Muscle of back (tissue), 13 donors: ENCODE results near the gene FAM131A. TPM values are rescaled to one million over a fixed set of nuclear protein-coding genes. Genes with fewer than 3 reads are reported as not detected.

Experiments used
- DNase-seq, 3 donors: peaks; one replicate each; pipeline versions ENCODE4 v3.0.0 to v3.0.0-alpha.2; 2013
- long read RNA-seq, 9 donors: transcript quantifications; one replicate each; lab custom pipeline, GENCODE V29; 2026
- polyA plus RNA-seq, 10 donors: library from polyadenylated mRNA; unstranded; fragments of 120-200 nt; gene quantifications; one replicate each; pipeline ENCODE4 v1.2.1, GENCODE V29; 2013; ENCODE audit not compliant: insufficient read length in 10 of 10

The FAM131A gene, protein sequence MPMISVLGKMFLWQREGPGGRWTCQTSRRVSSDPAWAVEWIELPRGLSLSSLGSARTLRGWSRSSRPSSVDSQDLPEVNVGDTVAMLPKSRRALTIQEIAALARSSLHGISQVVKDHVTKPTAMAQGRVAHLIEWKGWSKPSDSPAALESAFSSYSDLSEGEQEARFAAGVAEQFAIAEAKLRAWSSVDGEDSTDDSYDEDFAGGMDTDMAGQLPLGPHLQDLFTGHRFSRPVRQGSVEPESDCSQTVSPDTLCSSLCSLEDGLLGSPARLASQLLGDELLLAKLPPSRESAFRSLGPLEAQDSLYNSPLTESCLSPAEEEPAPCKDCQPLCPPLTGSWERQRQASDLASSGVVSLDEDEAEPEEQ
- 10 to 100 TPM in 7 of 10 donors, 1 to 10 TPM in 3; 8.4 to 13.3 (median 10.7) TPM for polyA plus RNA-seq
- long read RNA-seq, donor 1, partial matches to known transcripts: 0 of 6 reads
- long read RNA-seq, donor 1, other reads (novel, unspliced or antisense): 0 of 6 reads
- long read RNA-seq, donor 2, partial matches to known transcripts: 0 of 2 reads
- long read RNA-seq, donor 2, other reads (novel, unspliced or antisense): 0 of 2 reads
- long read RNA-seq, donor 3: 0 reads
- long read RNA-seq, donor 4, partial matches to known transcripts: 7 of 7 reads
- long read RNA-seq, donor 4, other reads (novel, unspliced or antisense): 0 of 7 reads
- long read RNA-seq, donor 5, partial matches to known transcripts: 0 of 4 reads
- long read RNA-seq, donor 5, other reads (novel, unspliced or antisense): 0 of 4 reads
- long read RNA-seq, donor 6, transcript FAM131A-207 (7 exons, 1,335 nt): major isoform, 6 of 8 reads
- long read RNA-seq, donor 6, partial matches to known transcripts: 0 of 8 reads
- long read RNA-seq, donor 6, other reads (novel, unspliced or antisense): 0 of 8 reads
- long read RNA-seq, donor 7, partial matches to known transcripts: 0 of 5 reads
- long read RNA-seq, donor 7, other reads (novel, unspliced or antisense): 0 of 5 reads
- long read RNA-seq, donor 8, partial matches to known transcripts: 0 of 4 reads
- long read RNA-seq, donor 8, other reads (novel, unspliced or antisense): 0 of 4 reads
- long read RNA-seq, donor 9, partial matches to known transcripts: 0 of 1 reads
- long read RNA-seq, donor 9, other reads (novel, unspliced or antisense): 0 of 1 reads

DNA sequence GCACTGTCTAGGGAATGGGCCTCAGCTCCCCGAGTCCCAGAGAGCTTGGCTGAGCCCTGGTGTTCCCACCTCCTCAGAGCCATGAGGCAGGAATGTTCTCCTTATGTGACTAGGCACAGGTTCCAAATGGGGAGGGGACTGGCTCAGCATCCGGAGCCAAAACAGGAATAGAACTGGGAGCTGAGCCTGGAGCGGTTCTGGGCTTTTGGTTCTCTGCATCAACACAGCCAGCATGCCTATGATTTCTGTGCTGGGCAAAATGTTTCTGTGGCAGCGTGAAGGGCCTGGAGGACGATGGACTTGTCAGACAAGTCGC lies at the start of gene FAM131A:
FAM131A (plus strand) TSS at position 202 of the 316 bp plus-strand sequence; CDS start at position 233, 31 bp downstream.
- DNase-seq: peak; percentile 49 to 92 (median 88)

DNA sequence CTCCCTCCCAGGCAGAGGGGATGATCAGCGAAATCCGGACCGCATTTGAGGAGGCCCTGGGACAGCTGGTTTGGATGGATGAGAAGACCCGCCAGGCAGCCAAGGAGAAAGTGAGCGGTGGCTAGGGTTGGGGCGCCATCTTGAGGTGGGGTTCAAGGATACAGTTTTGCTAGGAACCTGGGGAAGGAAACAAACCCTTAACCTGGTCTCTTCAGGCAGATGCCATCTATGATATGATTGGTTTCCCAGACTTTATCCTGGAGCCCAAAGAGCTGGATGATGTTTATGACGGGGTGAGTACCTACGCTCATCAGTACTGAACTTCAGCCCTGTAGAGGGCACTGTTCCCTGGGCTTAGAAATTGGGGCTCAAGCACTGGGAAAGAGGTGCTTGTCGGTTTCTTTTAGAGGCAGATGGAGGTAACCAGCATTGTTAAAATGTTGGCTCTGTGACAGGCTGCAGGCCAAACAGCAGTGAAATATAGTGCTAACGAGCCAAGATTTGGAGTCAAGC lies 47.9 kb upstream of the FAM131A start:
- DNase-seq: peak in 2 of 3 donors; percentile 15 to 34

DNA sequence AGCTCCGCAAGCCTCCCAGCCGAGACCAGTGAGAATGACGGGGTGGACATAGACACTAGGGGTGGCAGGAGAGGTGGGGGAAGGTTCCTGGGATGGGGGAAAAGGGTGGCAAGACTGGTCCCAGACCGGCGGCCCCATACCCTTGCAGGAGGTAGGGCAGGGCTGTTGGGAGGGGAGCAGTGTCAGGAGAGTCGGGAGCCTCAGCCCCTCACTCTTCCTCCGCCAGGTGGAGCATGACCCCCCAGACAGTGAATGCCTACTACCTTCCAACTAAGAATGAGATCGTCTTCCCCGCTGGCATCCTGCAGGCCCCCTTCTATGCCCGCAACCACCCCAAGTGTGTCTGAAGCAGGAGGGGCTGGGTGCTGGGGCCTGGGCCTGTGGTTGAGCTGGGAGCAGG lies 47.1 kb upstream of the FAM131A start:
- no peak for DNase-seq

DNA sequence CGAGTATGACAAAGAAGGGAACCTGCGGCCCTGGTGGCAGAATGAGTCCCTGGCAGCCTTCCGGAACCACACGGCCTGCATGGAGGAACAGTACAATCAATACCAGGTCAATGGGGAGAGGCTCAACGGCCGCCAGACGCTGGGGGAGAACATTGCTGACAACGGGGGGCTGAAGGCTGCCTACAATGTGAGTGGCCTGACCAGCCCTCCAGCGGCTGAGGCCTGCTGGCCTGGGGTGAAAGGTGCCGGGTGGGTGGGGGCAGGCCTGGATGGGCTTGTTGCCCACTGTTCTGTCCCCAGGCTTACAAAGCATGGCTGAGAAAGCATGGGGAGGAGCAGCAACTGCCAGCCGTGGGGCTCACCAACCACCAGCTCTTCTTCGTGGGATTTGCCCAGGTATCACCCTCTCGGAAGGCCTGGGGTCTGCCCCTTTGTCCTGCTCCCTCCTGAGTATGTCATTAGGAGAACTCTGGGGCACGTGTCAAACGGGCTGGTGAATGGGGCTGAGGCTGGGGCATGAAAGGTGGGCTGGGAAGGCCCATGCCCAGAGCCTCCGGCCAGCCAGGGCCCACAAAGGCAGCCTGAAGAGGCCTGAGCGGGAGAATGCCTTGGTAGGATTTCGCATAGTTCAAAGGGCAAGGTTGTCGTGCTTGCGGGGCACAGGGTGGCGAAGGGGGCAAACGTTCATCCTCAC lies 46.2 kb upstream of the FAM131A start:
- DNase-seq: no peak

DNA sequence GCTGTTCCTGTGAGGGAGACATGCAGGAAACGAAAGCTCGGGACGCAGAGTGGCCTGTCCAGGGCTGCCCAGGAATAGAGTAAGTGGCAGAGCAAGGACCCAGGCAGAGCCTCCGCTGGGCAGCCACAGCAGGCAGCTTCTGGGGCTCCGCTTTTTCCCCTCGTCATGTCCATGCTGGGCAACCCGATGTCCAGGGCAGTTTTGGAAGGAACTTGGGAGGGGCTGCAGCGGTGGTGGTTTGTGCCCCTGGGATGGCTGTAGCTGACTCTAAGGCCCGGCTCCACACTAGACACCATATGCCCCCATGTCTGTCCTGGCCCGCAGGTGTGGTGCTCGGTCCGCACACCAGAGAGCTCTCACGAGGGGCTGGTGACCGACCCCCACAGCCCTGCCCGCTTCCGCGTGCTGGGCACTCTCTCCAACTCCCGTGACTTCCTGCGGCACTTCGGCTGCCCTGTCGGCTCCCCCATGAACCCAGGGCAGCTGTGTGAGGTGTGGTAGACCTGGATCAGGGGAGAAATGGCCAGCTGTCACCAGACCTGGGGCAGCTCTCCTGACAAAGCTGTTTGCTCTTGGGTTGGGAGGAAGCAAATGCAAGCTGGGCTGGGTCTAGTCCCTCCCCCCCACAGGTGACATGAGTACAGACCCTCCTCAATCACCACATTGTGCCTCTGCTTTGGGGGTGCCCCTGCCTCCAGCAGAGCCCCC lies 45.5 kb upstream of the FAM131A start:
- DNase-seq: no peak

DNA sequence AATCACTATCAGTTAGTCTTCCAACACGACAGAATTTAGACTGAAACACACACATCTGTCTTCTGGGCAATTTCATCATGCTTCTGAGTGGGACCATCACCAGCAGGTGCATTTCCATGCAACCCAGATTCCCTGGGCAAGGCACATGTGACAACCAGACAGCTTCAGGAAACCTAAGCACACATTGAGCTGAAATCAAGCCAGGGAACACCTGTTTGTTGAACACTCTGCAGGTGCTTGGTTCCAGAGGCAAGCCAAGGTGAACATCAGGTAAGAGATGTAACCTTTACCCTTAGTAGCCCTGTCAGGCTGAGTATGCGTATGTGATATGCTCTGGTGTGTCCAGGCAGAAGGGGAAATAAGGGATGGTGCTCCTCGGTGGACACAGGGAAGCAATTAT lies 41.6 kb upstream of the FAM131A start:
- no peak for DNase-seq

DNA sequence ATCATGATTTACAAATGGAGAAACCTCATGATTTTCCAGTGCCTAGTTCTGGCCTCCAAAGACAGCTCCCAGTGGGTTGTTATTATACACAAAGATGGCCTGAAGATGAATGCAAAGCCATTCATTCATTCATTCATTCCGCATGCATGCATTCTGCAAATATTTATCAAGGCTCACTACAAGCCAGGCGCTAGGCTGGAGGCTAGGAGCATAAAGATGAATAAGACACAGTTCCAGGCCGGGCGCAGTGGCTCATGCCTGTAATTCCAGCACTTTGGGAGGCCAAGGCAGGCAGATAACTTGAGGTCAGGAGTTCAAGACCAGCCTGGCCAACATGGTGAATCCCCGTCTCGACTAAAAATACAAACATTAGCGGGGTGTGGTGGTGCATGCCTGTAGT lies 40.8 kb upstream of the FAM131A start:
- no peak for DNase-seq

DNA sequence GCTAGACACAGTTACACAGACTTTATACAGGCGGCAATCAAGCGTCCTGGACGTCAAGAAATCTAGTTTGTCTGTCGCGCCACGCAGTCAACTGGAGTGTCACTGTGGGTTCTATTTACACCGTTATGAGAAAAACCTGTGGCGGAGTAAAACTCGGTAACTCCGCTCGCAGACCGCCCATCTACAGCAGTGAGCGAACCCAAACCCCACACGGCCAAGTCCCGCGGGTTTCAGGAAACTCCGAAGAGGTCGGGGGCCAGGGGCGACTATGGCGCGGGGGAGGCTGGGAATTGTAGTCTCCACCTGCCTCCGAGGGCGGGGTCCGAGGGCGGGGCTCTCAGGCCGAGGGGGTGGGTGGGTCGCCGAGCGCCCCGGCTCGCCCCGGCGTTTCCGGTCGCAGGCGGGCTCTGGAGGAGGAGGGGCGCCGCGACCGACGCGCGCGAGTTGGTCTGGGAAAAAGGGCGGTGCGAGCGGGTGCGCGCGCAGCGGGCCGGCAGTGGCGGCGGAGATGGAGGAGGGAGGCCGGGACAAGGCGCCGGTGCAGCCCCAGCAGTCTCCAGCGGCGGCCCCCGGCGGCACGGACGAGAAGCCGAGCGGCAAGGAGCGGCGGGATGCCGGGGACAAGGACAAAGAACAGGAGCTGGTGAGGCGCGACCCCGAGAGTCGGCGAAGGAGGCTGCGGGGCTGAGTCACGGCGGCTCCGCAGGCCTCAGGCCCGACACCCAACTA lies 38.5 kb upstream of the FAM131A start, which contains the start of gene PSMD2:
PSMD2 (plus strand) TSS at position 483 of the 729 bp plus-strand sequence; CDS start at position 509, 26 bp downstream.
- peak; percentile 97 to 98 (median 97) for DNase-seq

DNA sequence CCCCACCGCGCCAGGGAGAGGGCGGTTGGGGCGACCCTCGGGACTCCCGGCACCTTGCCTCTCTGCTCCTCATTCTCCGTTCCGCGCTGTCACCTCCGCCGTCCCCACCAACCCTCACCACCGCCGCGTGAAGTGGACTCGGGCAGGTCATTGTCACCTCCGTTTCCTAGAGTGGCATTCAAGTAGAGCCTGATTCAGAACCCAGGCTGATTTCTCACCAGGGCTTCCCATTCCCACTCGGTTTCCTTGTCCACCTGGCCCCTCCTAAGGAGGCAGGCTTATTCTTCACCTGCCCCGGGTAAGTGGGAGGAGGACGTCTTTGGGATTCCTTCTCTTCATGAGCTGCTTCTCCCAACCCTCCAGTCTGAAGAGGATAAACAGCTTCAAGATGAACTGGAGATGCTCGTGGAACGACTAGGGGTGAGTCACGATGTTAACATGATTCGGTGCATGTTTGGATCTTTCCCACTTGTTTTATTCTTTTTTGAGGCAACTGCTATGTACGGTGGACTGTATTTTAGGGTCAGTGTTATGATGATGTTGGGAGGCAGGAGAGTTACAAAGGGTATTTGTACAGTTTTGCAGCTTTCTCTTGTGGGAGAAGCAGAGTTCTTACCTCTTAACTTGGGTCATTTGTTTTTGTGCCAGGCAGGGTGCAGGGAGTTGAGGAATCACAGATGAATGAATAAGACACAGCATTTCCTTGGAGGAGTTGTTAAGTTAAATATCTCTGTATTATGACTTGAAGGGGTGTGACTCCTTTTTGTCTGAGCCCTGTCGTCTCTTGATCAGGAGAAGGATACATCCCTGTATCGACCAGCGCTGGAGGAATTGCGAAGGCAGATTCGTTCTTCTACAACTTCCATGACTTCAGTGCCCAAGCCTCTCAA lies 37.7 kb upstream of the FAM131A start:
- no peak for DNase-seq

DNA sequence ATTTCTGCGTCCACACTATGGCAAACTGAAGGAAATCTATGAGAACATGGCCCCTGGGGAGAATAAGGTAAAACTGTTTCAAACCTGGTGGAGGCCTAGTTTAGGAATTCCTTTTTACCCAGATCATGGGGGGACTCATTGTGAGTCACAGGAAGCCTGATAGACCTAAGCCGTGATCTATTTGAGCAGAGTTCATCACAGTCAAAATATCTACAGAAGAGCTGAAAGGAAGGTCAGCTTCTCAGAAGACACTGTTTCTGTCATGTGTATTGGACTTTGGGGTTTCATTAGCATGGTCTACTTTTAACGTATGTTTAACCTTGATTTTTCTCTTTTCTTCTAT lies 37.1 kb upstream of the FAM131A start:
- DNase-seq: no peak

DNA sequence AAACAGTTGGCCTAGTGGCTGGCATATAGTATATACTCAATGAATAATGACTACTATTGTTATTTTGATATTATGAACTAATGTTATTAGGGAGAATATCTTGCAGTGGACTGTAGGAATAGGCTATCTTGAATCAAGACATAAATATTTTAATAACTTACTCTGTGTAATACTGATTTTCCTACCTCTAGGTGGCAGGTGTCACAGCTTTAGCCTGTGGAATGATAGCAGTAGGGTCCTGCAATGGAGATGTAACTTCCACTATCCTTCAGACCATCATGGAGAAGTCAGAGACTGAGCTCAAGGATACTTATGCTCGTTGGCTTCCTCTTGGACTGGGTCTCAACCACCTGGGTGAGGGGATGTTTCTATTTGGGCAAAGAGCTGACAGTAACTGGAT lies 31.8 kb upstream of the FAM131A start:
- DNase-seq: no peak

DNA sequence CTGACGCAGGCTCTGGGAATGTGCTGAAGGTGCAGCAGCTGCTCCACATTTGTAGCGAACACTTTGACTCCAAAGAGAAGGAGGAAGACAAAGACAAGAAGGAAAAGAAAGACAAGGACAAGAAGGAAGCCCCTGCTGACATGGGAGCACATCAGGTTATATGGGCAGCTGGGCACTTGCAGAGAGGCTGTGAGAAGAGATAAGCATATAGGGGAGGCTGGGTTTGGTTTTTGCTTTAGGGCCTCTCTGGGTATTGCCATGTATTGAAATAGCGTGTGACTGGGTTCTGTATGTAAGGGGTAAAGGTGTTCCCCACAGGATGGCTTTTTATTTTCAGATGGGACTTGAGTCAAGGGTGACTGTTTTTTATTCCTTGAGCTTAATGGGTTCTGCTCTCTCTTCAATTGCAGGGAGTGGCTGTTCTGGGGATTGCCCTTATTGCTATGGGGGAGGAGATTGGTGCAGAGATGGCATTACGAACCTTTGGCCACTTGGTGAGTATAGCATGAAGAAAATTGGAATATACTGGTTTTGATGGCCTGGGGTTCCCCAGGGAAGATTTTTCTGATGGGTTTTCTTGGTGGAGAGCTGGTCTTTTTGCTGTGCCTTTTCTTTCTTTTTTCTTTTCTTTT lies 30.9 kb upstream of the FAM131A start:
- DNase-seq: no peak

DNA sequence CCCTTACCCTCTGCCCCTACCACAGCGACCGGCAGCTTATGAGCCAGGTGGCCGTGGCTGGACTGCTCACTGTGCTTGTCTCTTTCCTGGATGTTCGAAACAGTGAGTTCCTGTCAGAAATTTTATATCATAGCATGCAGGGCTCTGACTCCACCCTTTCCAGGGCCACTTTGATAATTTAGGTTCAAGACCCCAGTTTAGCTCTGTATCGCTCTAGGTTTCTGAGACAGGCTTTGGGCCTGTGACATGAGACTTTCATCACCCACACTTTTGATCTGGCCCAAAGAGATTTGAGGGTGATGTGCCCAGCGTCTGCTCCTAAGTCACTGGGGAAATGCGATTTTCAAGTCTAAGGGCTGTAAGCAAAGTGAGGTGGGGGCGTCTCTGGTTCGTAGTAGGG lies 29.5 kb upstream of the FAM131A start:
- DNase-seq: no peak

DNA sequence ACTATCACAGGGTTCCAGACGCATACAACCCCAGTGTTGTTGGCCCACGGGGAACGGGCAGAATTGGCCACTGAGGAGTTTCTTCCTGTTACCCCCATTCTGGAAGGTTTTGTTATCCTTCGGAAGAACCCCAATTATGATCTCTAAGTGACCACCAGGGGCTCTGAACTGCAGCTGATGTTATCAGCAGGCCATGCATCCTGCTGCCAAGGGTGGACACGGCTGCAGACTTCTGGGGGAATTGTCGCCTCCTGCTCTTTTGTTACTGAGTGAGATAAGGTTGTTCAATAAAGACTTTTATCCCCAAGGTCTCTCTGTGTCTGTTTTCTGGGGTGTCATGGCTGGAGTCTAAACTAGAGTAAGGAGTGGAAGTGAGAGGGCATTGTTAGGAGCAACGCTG lies 28.7 kb upstream of the FAM131A start:
- no peak for DNase-seq

DNA sequence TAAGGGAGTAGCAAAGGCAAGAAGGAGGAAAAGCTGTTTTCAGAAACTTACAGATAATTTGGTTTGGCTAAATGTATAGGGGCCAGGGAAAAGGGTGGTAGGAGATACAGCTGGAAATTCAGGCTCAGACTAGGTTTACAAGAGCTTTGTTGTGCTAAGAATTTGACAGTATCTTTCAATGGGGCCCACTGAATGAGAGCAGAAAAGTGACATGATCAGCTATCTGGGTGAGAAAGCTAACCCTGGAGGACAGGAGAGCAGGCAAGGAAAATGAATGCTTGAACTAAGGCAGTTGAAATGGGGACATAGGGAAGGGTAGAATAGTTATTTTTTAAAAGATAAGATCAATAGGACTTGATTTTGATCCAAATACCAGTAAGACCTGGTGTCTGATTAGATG lies 25.8 kb upstream of the FAM131A start:
- DNase-seq: no peak

DNA sequence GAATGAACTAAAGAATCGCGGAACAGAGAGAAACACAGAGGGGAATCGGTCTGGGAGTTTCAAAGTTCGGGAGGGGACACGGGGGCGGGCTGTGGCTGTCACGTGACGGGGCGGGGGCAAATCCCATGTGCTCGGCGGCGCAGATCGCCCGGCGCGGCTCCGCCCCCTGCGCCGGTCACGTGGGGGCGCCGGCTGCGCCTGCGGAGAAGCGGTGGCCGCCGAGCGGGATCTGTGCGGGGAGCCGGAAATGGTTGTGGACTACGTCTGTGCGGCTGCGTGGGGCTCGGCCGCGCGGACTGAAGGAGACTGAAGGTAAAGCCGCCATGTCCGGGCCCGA lies 23.1 kb upstream of the FAM131A start, which contains the start of gene EIF4G1:
EIF4G1 (plus strand) TSS at position 244 of the 337 bp plus-strand sequence. CDS start 1,191 bp downstream, outside the sequence.
- peak; percentile 94 to 97 (median 97) for DNase-seq

DNA sequence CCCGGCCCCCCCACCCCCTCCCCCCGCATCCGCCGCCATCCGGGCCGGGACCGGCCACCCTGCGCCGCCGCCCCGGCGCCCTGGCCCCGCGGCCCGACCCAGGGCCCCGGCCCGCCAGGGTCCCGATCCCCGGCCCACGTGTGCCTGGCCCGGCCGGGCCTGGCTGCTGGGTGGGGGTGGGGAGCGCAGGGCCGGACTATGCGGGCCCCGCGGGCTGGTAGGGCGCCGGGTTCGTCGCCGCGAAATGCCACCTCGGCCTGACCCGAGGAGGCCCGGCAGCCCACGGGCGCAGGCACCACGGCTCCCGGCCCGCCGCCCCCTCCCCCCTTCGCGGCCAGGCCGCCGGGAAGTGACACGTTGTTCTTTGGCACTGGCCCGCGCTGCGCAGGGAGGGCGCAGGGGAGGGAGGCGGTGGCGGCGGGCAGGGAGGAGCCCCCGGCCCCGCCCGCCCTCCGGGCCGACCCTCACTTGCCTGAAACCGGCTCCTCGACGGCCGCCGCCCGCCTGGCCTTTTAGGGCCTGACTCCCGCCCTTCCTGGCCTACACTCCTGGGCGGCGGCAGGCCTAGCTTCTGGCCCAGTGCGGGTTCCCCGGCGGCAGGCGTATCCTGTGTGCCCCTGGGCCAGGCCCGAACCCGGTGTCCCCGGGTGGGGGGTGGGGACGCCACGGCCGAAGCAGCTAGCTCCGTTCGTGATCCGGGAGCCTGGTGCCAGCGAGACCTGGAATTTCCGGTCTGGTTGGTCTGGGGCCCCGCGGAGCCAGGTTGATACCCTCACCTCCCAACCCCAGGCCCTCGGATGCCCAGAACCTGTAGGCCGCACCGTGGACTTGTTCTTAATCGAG lies 22.5 kb upstream of the FAM131A start:
- DNase-seq: peak; percentile 77 to 94 (median 89)

DNA sequence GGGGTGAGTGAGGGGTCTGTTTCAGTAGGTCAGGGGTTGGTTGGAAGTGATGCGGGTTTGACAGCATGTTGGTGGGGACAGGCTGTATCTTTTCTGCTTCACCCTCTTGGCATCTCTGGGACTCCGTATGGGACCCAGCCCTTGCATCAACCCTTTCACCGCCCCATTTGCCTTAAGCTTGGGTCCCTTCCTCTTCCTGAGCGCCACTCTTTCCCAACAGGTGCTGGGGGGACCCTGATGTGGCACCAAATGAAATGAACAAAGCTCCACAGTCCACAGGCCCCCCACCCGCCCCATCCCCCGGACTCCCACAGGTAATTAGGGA lies 21.9 kb upstream of the FAM131A start:
- no peak for DNase-seq
